ENCODE results near the gene EXOC3L1.

EXOC3L1 gene

GRCh38 chr16:67141391-67141790 is 48.5 kb downstream of the EXOC3L1 start:
- H3K4me3 ChIP-seq (ENCODE audit: low read depth, low read length): no peak overlapping the region
- DNase-seq (ENCODE audit: low read depth): no peak
- TF ChIP-seq MYC (IDR thresholded peaks at IDR 0.05; ENCODE audit: low read depth, low read length): no peak
- no peak for TF ChIP-seq MAX (IDR thresholded peaks at IDR 0.05; ENCODE audit: low read depth, low read length)
- TF ChIP-seq POLR2A (IDR thresholded peaks at IDR 0.05; ENCODE audit: extremely low read depth, insufficient read length): no peak
- TF ChIP-seq, protein P1, sequence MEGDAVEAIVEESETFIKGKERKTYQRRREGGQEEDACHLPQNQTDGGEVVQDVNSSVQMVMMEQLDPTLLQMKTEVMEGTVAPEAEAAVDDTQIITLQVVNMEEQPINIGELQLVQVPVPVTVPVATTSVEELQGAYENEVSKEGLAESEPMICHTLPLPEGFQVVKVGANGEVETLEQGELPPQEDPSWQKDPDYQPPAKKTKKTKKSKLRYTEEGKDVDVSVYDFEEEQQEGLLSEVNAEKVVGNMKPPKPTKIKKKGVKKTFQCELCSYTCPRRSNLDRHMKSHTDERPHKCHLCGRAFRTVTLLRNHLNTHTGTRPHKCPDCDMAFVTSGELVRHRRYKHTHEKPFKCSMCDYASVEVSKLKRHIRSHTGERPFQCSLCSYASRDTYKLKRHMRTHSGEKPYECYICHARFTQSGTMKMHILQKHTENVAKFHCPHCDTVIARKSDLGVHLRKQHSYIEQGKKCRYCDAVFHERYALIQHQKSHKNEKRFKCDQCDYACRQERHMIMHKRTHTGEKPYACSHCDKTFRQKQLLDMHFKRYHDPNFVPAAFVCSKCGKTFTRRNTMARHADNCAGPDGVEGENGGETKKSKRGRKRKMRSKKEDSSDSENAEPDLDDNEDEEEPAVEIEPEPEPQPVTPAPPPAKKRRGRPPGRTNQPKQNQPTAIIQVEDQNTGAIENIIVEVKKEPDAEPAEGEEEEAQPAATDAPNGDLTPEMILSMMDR (IDR thresholded peaks at IDR 0.05; ENCODE audit: low read depth, low read length): no peak

GRCh38 chr16:67137605-67138004 is 52.3 kb downstream of the EXOC3L1 start:
- no peak overlapping the region for H3K4me3 ChIP-seq (ENCODE audit: low read depth, low read length)
- DNase-seq (ENCODE audit: low read depth): no peak
- TF ChIP-seq, protein P1 (IDR thresholded peaks at IDR 0.05; ENCODE audit: low read depth, low read length): no peak
- no peak for TF ChIP-seq POLR2A (IDR thresholded peaks at IDR 0.05; ENCODE audit: extremely low read depth, insufficient read length)
- TF ChIP-seq MAX (IDR thresholded peaks at IDR 0.05; ENCODE audit: low read depth, low read length): no peak
- no peak for TF ChIP-seq MYC (IDR thresholded peaks at IDR 0.05; ENCODE audit: low read depth, low read length)

Measured in NB4 (cell line).